Bladder microvascular endothelial cell (primary cell): ENCODE measurements around the gene HS1BP3. TPM values are rescaled to one million over a fixed set of nuclear protein-coding genes. Genes with fewer than 3 reads are reported as not detected.

ENCODE experiments used
- total RNA-seq: library from RNA; depleted of rRNA; stranded (reverse); fragments of >200 nt; gene quantifications from 2 replicates; pipeline ENCODE4 v1.2.3, GENCODE V29; 2014

The HS1BP3 gene
- total RNA-seq: 20.6 and 29.8 TPM in 2 replicates

DNA sequence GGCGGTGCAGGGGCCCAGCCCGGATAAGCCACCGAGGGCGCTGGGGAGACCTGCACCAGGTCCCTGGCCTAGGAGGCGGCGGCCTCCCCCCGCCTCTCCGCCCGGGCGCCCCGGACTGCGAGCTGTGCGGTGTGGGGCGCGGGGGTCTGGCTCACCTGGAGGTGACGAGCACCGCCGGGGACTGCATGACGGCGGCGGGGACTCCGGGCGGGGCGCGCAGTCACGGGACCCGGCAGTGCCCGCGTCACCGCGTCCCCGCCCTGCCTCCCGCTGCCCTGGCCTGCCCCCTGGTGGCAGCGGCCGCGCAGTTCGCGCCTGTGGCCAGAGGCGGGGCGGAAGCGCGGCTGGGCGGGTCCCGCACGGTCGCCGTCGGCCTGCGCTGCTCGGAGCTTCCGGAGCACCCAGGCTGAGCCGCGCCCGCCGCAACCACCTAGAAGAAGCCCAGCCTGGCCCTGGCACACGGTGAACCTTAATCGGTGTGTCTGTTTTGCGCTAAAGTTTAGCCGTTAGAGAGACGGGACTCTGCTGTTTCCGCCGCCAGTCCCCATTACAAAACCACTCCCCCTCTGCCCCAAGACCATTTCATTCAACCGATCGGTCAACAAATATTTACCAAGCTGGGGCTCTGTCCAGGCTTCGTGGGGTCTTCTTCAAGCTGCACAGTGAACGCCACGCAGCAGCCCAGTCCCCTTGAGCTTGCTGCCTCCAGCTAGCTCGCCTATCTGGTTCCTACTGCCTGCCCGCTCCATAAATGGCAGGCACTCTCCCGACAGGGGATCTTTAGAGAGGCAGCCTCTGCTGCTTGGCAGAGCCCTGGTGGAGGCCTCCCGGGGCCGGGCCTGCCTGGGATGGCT is at the start of gene HS1BP3:
TSS of gene HS1BP3 (minus strand) at position 222 of the 854 bp plus-strand sequence. CDS start at position 187, 35 bp downstream.

DNA sequence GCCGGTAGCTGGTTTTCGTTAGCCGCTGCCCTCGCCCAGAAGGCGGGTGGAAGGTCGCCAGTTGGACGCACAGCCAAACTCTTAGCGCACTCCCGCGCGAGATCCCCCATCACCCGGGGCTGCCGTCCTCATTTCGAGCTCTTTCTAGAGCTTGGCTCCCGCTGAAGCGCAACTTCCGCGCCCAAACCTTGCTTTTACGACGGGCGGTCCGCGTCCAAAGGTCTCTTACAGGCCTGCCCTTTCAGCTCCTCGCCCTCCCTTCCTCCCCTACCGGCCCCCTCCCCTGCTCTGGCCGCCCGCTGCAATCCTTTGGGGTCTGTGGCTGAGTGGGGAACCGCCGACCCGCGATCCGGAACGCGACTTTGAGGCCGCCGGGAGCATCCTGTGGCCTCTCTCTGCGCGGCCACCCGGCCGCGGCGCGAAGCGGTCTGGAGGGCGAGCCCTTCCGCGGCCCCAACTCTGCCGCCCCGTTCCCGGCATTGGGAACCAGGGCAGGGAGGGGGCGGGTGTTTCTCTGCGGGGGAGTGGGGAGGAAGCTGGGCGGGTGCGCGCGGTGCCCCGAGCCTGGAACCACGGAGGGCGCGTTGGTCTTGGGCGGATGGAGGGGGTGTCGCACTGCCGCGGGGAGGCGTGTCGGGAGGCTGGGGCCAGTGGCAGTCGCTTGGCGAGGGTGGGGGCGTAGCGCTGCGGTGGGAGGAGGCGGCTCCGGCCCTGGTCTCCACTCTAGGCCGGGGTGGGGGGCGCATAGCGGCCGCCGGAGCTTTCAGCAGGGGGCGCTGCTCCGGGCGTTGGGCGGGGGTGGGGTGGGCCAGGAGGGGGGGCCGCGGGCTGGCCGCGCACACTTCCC is 15.6 kb upstream of the HS1BP3 start, which contains the start of gene GDF7:
TSS of gene GDF7 (plus strand) at position 841 of the 847 bp plus-strand sequence. CDS start 96 bp downstream, outside the sequence.

Other genes with a start within 250 kb of the HS1BP3 start
- 931 and 1,605 TPM in 2 replicates for gene RHOB, start 204.0 kb downstream of the HS1BP3 start, total RNA-seq
- gene GDF7, start 16.0 kb upstream of the HS1BP3 start, total RNA-seq: 0.16 and 162 TPM in 2 replicates
- 11.7 and 45.4 TPM in 2 replicates for gene LDAH, start 172.0 kb upstream of the HS1BP3 start, total RNA-seq